ENCODE measurements around the gene SLC7A5. TPM values are rescaled to one million over a fixed set of nuclear protein-coding genes. Genes with fewer than 3 reads are reported as not detected.
A peak's percentile ranks its signal among the peaks of the same experiment; 100 is the strongest.
"Not testable (repeated sequence)": the region's sequence is repeated elsewhere in the genome, so short reads cannot be mapped to it uniquely, and the experiment has no call there.

SLC7A5 gene
- polyA plus RNA-seq, 1 experiment: 17.9 TPM

DNA sequence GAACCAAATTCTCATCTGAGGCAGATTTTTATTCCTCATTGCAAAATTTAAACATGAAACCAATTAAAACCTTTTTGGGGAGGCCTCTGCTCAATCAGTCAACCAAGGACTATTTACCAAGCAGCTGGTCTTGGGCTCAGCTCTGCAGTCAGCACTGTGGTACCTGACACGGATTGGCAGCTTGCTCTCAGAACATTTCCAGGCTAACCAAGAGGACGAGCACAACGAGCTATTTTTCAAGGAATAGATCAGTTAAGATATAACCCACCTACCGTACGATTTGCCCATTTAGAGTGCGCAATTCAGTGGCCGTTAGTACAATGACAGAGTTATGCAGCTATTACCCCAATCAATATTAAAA is 77.1 kb downstream of the SLC7A5 start:
- DNase-seq (ENCODE audit: low read depth, low spot score): no peak
- Histone ChIP-seq H3K27ac (ENCODE audit: low read depth, low read length) (no peak overlapping the region), H3K27me3 (ENCODE audit: control insufficient read depth, insufficient read depth, low read length) (no peaks in the 10 kb centered on the region), H3K9me3 (ENCODE audit: control insufficient read depth, insufficient read depth, low read length) (peaks cover 8% of the 10 kb centered on the region), H3K4me3 (ENCODE audit: low read depth, low read length) (no peak overlapping the region)
- ChIA-PET POLR2A (no interaction called here), CTCF (interaction anchor here (0.6 to 2.8 kb wide), 4 partner anchors 9 to 79 kb away, joined by 3 to 32 read pairs (median 5); no protein-coding TSS in a partner anchor)
- TF ChIP-seq CTCF (IDR thresholded peaks at IDR 0.05; ENCODE audit: low read depth, low read length): no peak

DNA sequence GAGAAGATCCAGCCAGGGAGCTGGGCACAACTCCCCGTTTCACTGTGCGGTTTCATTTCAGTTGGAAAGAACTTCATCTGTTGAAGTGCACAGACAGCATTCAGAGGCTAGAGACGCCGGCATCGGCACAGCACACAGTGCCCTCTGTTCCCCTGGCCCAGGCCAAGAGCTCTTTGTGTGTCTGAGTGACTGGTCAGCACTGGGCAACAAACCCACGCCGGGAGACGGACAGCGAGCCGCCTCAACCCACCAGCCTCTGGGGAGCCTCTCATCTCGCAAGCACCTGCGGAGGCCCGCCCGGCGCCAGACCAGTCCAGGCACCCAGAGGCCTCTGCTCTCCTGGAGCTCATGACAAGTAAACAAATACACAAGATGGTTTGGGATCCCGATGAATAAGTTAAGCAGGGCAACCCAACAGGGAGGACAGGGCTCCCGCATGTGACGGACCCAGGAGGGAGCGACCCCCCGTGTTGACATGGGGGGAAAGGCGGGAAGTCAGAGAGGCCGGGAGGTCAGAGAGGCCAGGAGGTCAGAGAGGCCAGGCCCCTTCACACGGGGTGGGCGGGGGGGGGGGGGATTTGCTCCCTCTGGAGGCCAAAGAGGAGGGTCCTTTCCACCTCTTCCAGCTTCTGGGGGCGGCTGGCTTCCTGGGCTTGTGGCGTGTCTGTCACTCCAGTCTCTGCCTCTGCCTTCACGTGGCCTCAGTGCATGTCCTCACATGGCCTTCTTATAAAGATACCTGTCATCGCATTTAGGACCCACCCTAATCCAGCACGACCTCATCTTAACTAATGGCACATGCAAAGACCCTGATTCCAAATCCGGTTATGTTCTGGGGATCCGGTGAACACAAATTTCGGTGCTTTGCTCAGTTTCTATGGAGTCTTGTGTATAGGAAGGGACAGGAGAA is 77.8 kb downstream of the SLC7A5 start:
- no peak for DNase-seq (ENCODE audit: low read depth, low spot score)
- H3K27me3 ChIP-seq (ENCODE audit: control insufficient read depth, insufficient read depth, low read length): no peaks in the 10 kb centered on the region
- ChIA-PET CTCF (interaction anchor here (0.6 to 3.4 kb wide), 5 partner anchors 10 to 80 kb away, joined by 3 to 32 read pairs (median 5); no protein-coding TSS in a partner anchor), POLR2A (no interaction called here)
- H3K4me3 ChIP-seq (ENCODE audit: low read depth, low read length): no peak overlapping the region
- H3K9me3 ChIP-seq (ENCODE audit: control insufficient read depth, insufficient read depth, low read length): peaks cover 8% of the 10 kb centered on the region
- H3K27ac ChIP-seq (ENCODE audit: low read depth, low read length): peak overlapping the region; percentile 21
- TF ChIP-seq CTCF (IDR thresholded peaks at IDR 0.05; ENCODE audit: low read depth, low read length): no peak

DNA sequence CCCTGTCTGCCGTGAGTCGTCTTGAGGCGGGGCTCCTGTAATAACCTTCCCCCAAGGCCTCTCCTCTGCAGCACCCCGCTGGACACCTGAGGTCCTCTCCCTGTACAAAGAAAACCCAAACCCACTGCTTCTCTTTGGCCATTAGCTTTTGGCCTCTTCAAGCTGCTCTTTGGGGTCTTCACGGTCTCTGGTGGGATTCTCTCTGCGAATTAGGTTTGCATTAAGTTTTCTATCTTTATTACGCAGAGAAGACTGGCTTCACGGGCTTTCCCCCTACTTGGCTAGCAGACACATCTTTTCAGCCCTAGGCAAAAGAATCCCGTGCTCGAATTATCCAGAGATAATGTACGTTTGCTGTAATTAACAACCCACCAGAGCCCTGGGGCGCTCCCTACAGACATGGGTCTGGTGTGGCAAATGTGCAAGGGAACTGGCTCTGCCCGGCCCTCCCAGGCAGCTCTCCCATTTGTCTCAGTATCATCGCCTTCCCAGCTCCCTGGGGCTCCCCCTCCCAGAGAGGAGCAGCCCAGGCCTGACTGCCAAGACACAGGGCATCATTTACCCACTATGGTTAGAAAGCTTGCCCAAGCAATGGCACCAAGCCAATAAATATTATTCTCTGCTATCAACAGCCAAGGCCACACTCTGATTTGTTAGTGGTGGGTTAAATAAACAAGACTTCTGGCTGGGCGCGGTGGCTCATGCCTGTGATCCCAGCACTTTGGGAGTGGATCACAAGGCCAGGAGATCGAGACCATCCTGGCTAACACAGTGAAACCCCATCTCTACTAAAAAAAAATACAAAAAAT is 78.8 kb downstream of the SLC7A5 start:
- no peak for DNase-seq (ENCODE audit: low read depth, low spot score)
- no peak for TF ChIP-seq CTCF (IDR thresholded peaks at IDR 0.05; ENCODE audit: low read depth, low read length)
- H3K9me3 ChIP-seq (ENCODE audit: control insufficient read depth, insufficient read depth, low read length): peaks cover 8% of the 10 kb centered on the region
- H3K4me3 ChIP-seq (ENCODE audit: low read depth, low read length): no peak overlapping the region
- H3K27ac ChIP-seq (ENCODE audit: low read depth, low read length): peak overlapping the region; percentile 82
- CTCF ChIA-PET: interaction anchor here (1.4 to 3.4 kb wide), 3 partner anchors 11 to 81 kb away, joined by 3 to 32 read pairs (median 12); no protein-coding TSS in a partner anchor
- H3K27me3 ChIP-seq (ENCODE audit: control insufficient read depth, insufficient read depth, low read length): no peaks in the 10 kb centered on the region
- POLR2A ChIA-PET: interaction anchor here (0.6 to 1.8 kb wide), 4 partner anchors 16 to 79 kb away, joined by 3 to 12 read pairs (median 5); partner anchors contain the start of gene SLC7A5

GRCh38 chr16:87789437-87790291 is 79.6 kb downstream of the SLC7A5 start:
- TF ChIP-seq CTCF (IDR thresholded peaks at IDR 0.05; ENCODE audit: low read depth, low read length): no peak

GRCh38 chr16:87788730-87789436 is 80.4 kb downstream of the SLC7A5 start:
- not testable (repeated sequence) for DNase-seq (ENCODE audit: low read depth, low spot score); H3K27me3 ChIP-seq (ENCODE audit: control insufficient read depth, insufficient read depth, low read length); H3K4me3 ChIP-seq (ENCODE audit: low read depth, low read length); H3K9me3 ChIP-seq (ENCODE audit: control insufficient read depth, insufficient read depth, low read length)
- peak overlapping the region; percentile 82 for H3K27ac ChIP-seq (ENCODE audit: low read depth, low read length)
- POLR2A ChIA-PET: interaction anchor here (0.7 to 1.0 kb wide), 3 partner anchors 10 to 116 kb away, joined by 3 to 4 read pairs (median 3); no protein-coding TSS in a partner anchor
- CTCF ChIA-PET: interaction anchor here (1.4 to 3.4 kb wide), 3 partner anchors 10 to 83 kb away, joined by 3 to 12 read pairs (median 8); no protein-coding TSS in a partner anchor

More at GRCh38 chr16:87789437-87790291, 79.6 kb downstream of the SLC7A5 start:
- DNase-seq (ENCODE audit: low read depth, low spot score): peak; percentile 39
- ChIA-PET POLR2A (interaction anchor here (0.7 to 1.8 kb wide), 6 partner anchors 11 to 116 kb away, joined by 3 to 7 read pairs (median 3); partner anchors contain the start of gene SLC7A5), CTCF (interaction anchor here (0.5 to 3.4 kb wide), 4 partner anchors 10 to 82 kb away, joined by 3 to 32 read pairs (median 8); no protein-coding TSS in a partner anchor)
- Histone ChIP-seq H3K27me3 (ENCODE audit: control insufficient read depth, insufficient read depth, low read length) (no peaks in the 10 kb centered on the region), H3K9me3 (ENCODE audit: control insufficient read depth, insufficient read depth, low read length) (peaks cover 4% of the 10 kb centered on the region), H3K4me3 (ENCODE audit: low read depth, low read length) (no peak overlapping the region), H3K27ac (ENCODE audit: low read depth, low read length) (peak overlapping the region; percentile 82)

DNA sequence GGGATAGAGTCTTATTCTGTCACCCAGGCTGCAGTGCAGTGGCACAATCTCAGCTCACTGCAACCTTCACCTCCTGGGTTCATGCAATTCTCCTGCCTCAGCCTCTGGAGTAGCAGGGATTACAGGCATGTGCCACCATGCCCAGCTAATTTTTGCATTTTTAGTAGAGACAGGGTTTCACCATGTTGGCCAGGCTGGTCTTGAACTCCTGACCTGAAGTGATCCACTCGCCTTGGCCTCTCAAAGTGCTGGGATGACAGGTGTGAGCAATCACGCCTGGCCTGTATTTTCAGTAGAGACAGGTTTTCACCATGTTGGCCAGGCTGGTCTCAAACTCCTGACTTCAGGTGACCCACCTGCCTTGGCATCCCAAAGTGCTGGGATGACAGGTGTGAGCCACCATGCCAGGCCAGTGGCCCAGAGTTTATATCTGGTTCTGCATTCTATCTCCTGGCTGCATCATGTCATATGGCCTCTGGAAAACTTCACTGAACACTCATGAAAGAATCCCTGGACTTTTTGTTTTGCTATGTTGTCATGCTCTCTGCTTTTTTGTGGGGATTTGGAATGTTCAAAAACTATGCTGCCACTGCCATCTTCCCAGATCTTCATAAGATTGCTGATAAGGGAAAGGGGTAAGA is 81.7 kb downstream of the SLC7A5 start:
- POLR2A ChIA-PET: not testable (repeated sequence)

More for the DNA sequence above, 81.7 kb downstream of the SLC7A5 start:
- not testable (repeated sequence) for H3K27me3 ChIP-seq (ENCODE audit: control insufficient read depth, insufficient read depth, low read length); DNase-seq (ENCODE audit: low read depth, low spot score); H3K9me3 ChIP-seq (ENCODE audit: control insufficient read depth, insufficient read depth, low read length); H3K27ac ChIP-seq (ENCODE audit: low read depth, low read length); H3K4me3 ChIP-seq (ENCODE audit: low read depth, low read length)
- CTCF ChIA-PET: interaction anchor here (1.4 kb wide), 1 partner anchor 8 kb away, joined by 8 read pairs; no protein-coding TSS in a partner anchor
